Colon (tissue), 2 donors: ENCODE results near the gene ZFP69.

Experiments
- FAIRE-seq: peaks from 2 replicates; lab custom pipeline; 2012; peaks lifted over from hg19 to GRCh38; lab: Jason Lieb, UNC
- donor health status: control.
- donor health status: control.

The ZFP69 gene

GRCh38 chr1:40508375-40509341, 31.6 kb downstream of the ZFP69 start, which contains the start of gene EXO5:
Gene EXO5 (plus strand): TSS chr1:40508767. CDS start chr1:40514545, 5,778 bp downstream.
- no peak for FAIRE-seq

GRCh38 chr1:40519517-40519916, 42.4 kb downstream of the ZFP69 start:
- no peak for FAIRE-seq

GRCh38 chr1:40530735-40531380, 53.8 kb downstream of the ZFP69 start:
- no peak for FAIRE-seq

- no peak for FAIRE-seq
Observed at GRCh38 chr1:40531381-40532061, 54.4 kb downstream of the ZFP69 start, which contains the start of gene ZNF684. Gene ZNF684 (plus strand): TSS chr1:40531637. CDS start chr1:40533167, 1,530 bp downstream.

- no peak for FAIRE-seq
Observed at GRCh38 chr1:40532062-40532389, 54.9 kb downstream of the ZFP69 start.

GRCh38 chr1:40532844-40533424, 55.8 kb downstream of the ZFP69 start:
- FAIRE-seq = no peak

- no peak for FAIRE-seq
Observed at GRCh38 chr1:40534589-40534988, 57.5 kb downstream of the ZFP69 start.

GRCh38 chr1:40535732-40536131, 58.6 kb downstream of the ZFP69 start:
- FAIRE-seq = no peak

- FAIRE-seq = no peak
Observed at GRCh38 chr1:40539338-40539737, 62.2 kb downstream of the ZFP69 start.
